OCI-LY3 (cell line): ENCODE measurements around the gene SND1.

Source experiments
- H2AFZ ChIP-seq: fragments of 200-600, 300-600 bp; shearing (Covaris generic); 2 replicates; pipeline ENCODE4 v1.6.0; 2014; ENCODE audit warnings: antibody characterized with exemption, low read depth, low read length
- H3K27ac ChIP-seq: fragments of 200-600, 300-600 bp; sonication (generic); 2 replicates; pipeline ENCODE4 v1.5.1; 2014; ENCODE audit warnings: mild to moderate bottlenecking, low read length, moderate library complexity, mixed read lengths
- H3K27me3 ChIP-seq: fragments of 200-600, 300-600 bp; sonication (generic); 2 replicates; pipeline ENCODE4 v1.6.1; 2014; ENCODE audit warnings: low read depth, low read length, mixed read lengths
- H3K36me3 ChIP-seq: fragments of 200-600, 300-600 bp; sonication (generic); replicated peaks from 2 replicates; pipeline ENCODE3; 2014; ENCODE audit warnings: low read depth, low read length, mixed read lengths
- H3K4me1 ChIP-seq: fragments of 300-600, 200-600 bp; sonication (generic); 2 replicates; pipeline ENCODE4 v1.6.1; 2014; ENCODE audit warnings: low read length, mixed read lengths
- H3K4me2 ChIP-seq: fragments of 200-600, 300-600 bp; sonication (generic); 2 replicates; pipeline ENCODE4 v1.6.1; 2014; ENCODE audit warnings: low read length, mixed read lengths
- H3K4me3 ChIP-seq: fragments of 300-600, 200-600 bp; sonication (generic); 2 replicates; pipeline ENCODE4 v1.5.1; 2014; ENCODE audit warnings: antibody characterized with exemption, mild to moderate bottlenecking, low read length, moderate library complexity
- H3K79me2 ChIP-seq: fragments of 300-600, 200-600 bp; shearing (Covaris generic); 2 replicates; pipeline ENCODE4 v1.6.1; 2014; ENCODE audit warnings: mild to moderate bottlenecking, low read length, mixed read lengths
- H3K9ac ChIP-seq: fragments of 300-600, 200-600 bp; shearing (Covaris generic); 2 replicates; pipeline ENCODE4 v1.6.0; 2014; ENCODE audit warnings: mild to moderate bottlenecking, low read length, moderate library complexity
- H3K9me3 ChIP-seq: fragments of 200-600, 300-600 bp; shearing (Covaris generic); 2 replicates; pipeline ENCODE4 v1.6.1; 2014; ENCODE audit warnings: low read length, mixed read lengths; ENCODE audit not compliant: insufficient read depth
- H4K20me1 ChIP-seq: fragments of 200-600, 300-600 bp; sonication (generic); 2 replicates; pipeline ENCODE4 v1.6.1; 2016; ENCODE audit warnings: low read length, mixed read lengths; ENCODE audit not compliant: insufficient read depth
- CTCF ChIP-seq: fragments of 200-600, 300-600 bp; sonication (generic); IDR thresholded peaks from 2 replicates; pipeline ENCODE4 v1.5.1; 2014; ENCODE audit warnings: antibody characterized with exemption, low read length, low read depth
- EZH2phosphoT487 ChIP-seq: fragments of 200-600 bp; shearing (Covaris generic); IDR thresholded peaks from 2 replicates; pipeline ENCODE4 v1.6.1; 2018; ENCODE audit warnings: antibody characterized with exemption, mixed run types, low read depth

SND1 gene

GRCh38 chr7:128090492-128090891 is 438.5 kb downstream of the SND1 start:
- H4K20me1 ChIP-seq, result no peaks in the 10 kb centered on the region
- no peak overlapping the region for H3K4me2 ChIP-seq
- H3K36me3 ChIP-seq, result peaks cover 54% of the 10 kb centered on the region
- no peak overlapping the region for H3K27ac ChIP-seq
- H3K9me3 ChIP-seq, result no peaks in the 10 kb centered on the region
- no peaks in the 10 kb centered on the region for H3K4me1 ChIP-seq
- H2AFZ ChIP-seq, result no peak overlapping the region
- no peak overlapping the region for H3K4me3 ChIP-seq
- no peak for TF ChIP-seq EZH2phosphoT487
- no peak for TF ChIP-seq CTCF
- no peak overlapping the region for H3K9ac ChIP-seq
- no peaks in the 10 kb centered on the region for H3K79me2 ChIP-seq
- H3K27me3 ChIP-seq, result no peaks in the 10 kb centered on the region

- H3K79me2 ChIP-seq, result no peaks in the 10 kb centered on the region
- no peak overlapping the region for H3K27ac ChIP-seq
- H3K4me3 ChIP-seq, result no peak overlapping the region
- H3K4me1 ChIP-seq, result no peaks in the 10 kb centered on the region
- H2AFZ ChIP-seq, result no peak overlapping the region
- no peak overlapping the region for H3K9ac ChIP-seq
- no peak for TF ChIP-seq CTCF
- TF ChIP-seq EZH2phosphoT487, result no peak
- no peaks in the 10 kb centered on the region for H3K27me3 ChIP-seq
- no peak overlapping the region for H3K4me2 ChIP-seq
- no peaks in the 10 kb centered on the region; the same call in 1 of the 2 replicates for H4K20me1 ChIP-seq
- H3K36me3 ChIP-seq, result peaks cover 54% of the 10 kb centered on the region
- no peaks in the 10 kb centered on the region for H3K9me3 ChIP-seq
Observed at GRCh38 chr7:128091106-128091505, 439.1 kb downstream of the SND1 start.

- H3K4me1 ChIP-seq, result no peaks in the 10 kb centered on the region
- H3K4me3 ChIP-seq, result no peak overlapping the region
- H3K9me3 ChIP-seq, result no peaks in the 10 kb centered on the region
- TF ChIP-seq EZH2phosphoT487 (no peak), CTCF (no peak)
- peaks cover 52% of the 10 kb centered on the region for H3K36me3 ChIP-seq
- no peaks in the 10 kb centered on the region for H3K79me2 ChIP-seq
- H3K27ac ChIP-seq, result no peak overlapping the region
- H3K9ac ChIP-seq, result no peak overlapping the region
- H2AFZ ChIP-seq, result no peak overlapping the region
- H3K27me3 ChIP-seq, result no peaks in the 10 kb centered on the region
- peaks cover 3% of the 10 kb centered on the region for H4K20me1 ChIP-seq
- no peak overlapping the region for H3K4me2 ChIP-seq
Observed at GRCh38 chr7:128092221-128092620, 440.2 kb downstream of the SND1 start.

- H3K9ac ChIP-seq, result no peak overlapping the region
- no peaks in the 10 kb centered on the region for H3K79me2 ChIP-seq
- no peak overlapping the region for H2AFZ ChIP-seq
- H3K9me3 ChIP-seq, result no peaks in the 10 kb centered on the region
- H4K20me1 ChIP-seq, result peaks cover 3% of the 10 kb centered on the region
- TF ChIP-seq CTCF, result no peak
- peaks cover 52% of the 10 kb centered on the region for H3K36me3 ChIP-seq
- H3K4me2 ChIP-seq, result no peak overlapping the region
- H3K4me3 ChIP-seq, result no peak overlapping the region
- H3K27ac ChIP-seq, result no peak overlapping the region
- no peaks in the 10 kb centered on the region for H3K4me1 ChIP-seq
- H3K27me3 ChIP-seq, result no peaks in the 10 kb centered on the region
Observed at GRCh38 chr7:128093614-128094570, 441.9 kb downstream of the SND1 start.
